Measurements from ENCODE around the gene ASB6. TPM values are rescaled to one million over a fixed set of nuclear protein-coding genes. Genes with fewer than 3 reads are reported as not detected.

ASB6 gene
- total RNA-seq, 2 donors from 2014 or later: 15.8 to 18.5 TPM

- intact Hi-C loops (cut with DNase I): no loop called here
- Histone ChIP-seq H3K9ac (ENCODE audit: low read depth in 2 of 2, low read length in 2 of 2) (no peak overlapping the region), H3K27ac (no peak overlapping the region), H3K9me3 (no peaks in the 10 kb centered on the region), H3K4me1 (peaks cover 4% of the 10 kb centered on the region), H3K36me3 (no peaks in the 10 kb centered on the region), H3K4me3 (no peak overlapping the region), H3K27me3 (peaks cover 24% of the 10 kb centered on the region)
- peak; percentile 52 for DNase-seq
- no peak for TF ChIP-seq CTCF (IDR thresholded peaks at IDR 0.05)
These were observed 25.9 kb upstream of the ASB6 start for GRCh38 chr9:129667850-129668249.

GRCh38 chr9:129667378-129667777 is 25.4 kb upstream of the ASB6 start:
- no peaks in the 10 kb centered on the region for H3K36me3 ChIP-seq
- H3K4me3 ChIP-seq: no peak overlapping the region
- H3K27me3 ChIP-seq: peaks cover 24% of the 10 kb centered on the region
- H3K27ac ChIP-seq: no peak overlapping the region
- no peak for DNase-seq
- no peaks in the 10 kb centered on the region for H3K9me3 ChIP-seq
- no peak overlapping the region for H3K9ac ChIP-seq (ENCODE audit: low read depth in 2 of 2, low read length in 2 of 2)
- intact Hi-C loops (cut with DNase I): no loop called here
- TF ChIP-seq CTCF (IDR thresholded peaks at IDR 0.05): no peak
- H3K4me1 ChIP-seq: peaks cover 4% of the 10 kb centered on the region

GRCh38 chr9:129666575-129666974 is 24.6 kb upstream of the ASB6 start:
- H3K27me3 ChIP-seq: peaks cover 24% of the 10 kb centered on the region
- H3K36me3 ChIP-seq: no peaks in the 10 kb centered on the region
- DNase-seq: no peak
- H3K4me1 ChIP-seq: peaks cover 4% of the 10 kb centered on the region
- no peaks in the 10 kb centered on the region for H3K9me3 ChIP-seq
- H3K27ac ChIP-seq: no peak overlapping the region
- no peak overlapping the region for H3K9ac ChIP-seq (ENCODE audit: low read depth in 2 of 2, low read length in 2 of 2)
- TF ChIP-seq CTCF (IDR thresholded peaks at IDR 0.05): no peak
- peak overlapping the region; percentile 7 for H3K4me3 ChIP-seq
- intact Hi-C loops (cut with DNase I): no loop called here

GRCh38 chr9:129665814-129666520 is 24.0 kb upstream of the ASB6 start:
- H3K27ac ChIP-seq: no peak overlapping the region
- H3K36me3 ChIP-seq: no peaks in the 10 kb centered on the region
- no peaks in the 10 kb centered on the region for H3K9me3 ChIP-seq
- H3K4me3 ChIP-seq: peak overlapping the region; percentile 7
- no peak for DNase-seq
- no peak overlapping the region for H3K9ac ChIP-seq (ENCODE audit: low read depth in 2 of 2, low read length in 2 of 2)
- peaks cover 24% of the 10 kb centered on the region for H3K27me3 ChIP-seq
- H3K4me1 ChIP-seq: peaks cover 4% of the 10 kb centered on the region
- no peak for TF ChIP-seq CTCF (IDR thresholded peaks at IDR 0.05)
- intact Hi-C loops (cut with DNase I): no loop called here

DNA sequence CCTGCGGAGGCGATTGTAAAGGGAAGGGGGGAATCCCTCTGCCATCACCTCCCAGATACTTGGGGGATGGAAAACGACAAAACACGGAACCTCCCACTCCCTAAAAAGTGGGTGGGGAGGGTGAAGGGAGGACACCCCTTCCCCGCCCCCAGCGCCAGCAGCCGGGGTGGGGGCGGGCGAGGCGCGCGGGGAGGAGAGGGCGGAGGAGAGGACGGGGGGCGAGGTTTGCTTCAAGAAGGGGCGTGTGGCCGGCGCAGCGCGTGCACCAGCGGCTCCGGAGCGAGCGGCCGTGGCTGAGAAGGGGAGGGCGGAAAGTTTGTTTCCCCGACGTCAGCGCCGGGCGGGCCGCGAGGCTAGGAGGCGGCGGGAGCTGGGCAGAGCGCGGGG is 23.4 kb upstream of the ASB6 start, which contains the start of gene PRRX2:
PRRX2 (plus strand) TSS at position 259 of the 387 bp plus-strand sequence. CDS start 221 bp downstream, outside the sequence.
- Histone ChIP-seq H3K36me3 (no peaks in the 10 kb centered on the region), H3K27me3 (peaks cover 24% of the 10 kb centered on the region), H3K9me3 (no peaks in the 10 kb centered on the region), H3K4me3 (peak within 1 kb of the TSS; percentile 19), H3K4me1 (peaks cover 4% of the 10 kb centered on the region), H3K27ac (no peak within 1 kb of the TSS), H3K9ac (ENCODE audit: low read depth in 2 of 2, low read length in 2 of 2) (no peak within 1 kb of the TSS)
- intact Hi-C loops (cut with DNase I): no loop called here
- DNase-seq: no peak
- TF ChIP-seq CTCF (IDR thresholded peaks at IDR 0.05): no peak
